GDM1 (cell line): ENCODE data around the gene PLPPR1.

Source experiments
- DNase-seq: peaks from one replicate; lab custom pipeline; 2025; lab: John Stamatoyannopoulos, UW

Gene PLPPR1

DNA sequence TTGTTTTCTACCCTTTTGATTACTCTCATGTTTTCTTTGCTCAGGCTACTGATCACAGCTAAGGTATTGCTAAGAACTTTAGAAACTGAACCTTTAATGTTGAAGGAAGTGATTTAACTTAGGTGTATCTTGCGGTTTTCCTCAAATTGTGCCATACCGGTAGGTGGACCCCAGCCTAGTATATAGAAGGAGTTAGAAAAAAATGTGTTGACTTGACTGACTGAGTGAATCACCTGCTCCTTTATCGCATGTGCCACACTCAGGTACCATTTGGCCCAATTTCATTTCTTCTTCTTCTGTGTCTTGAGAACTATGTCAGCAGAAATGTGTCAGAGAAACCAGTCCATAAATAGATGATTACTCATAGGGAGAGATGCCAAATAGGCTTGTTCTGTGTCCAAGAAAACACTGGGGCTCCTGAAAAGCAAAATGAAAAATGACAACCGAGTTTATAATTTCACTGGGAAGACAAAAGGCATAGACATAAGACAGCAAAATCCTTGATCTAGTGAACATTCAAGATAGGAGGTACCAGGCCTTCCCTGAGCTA is 19.4 kb downstream of the PLPPR1 start:
- DNase-seq, result no peak

- no peak for DNase-seq
These were observed 22.1 kb downstream of the PLPPR1 start for GRCh38 chr9:101050650-101051049.

- DNase-seq, result no peak
These were observed 26.1 kb downstream of the PLPPR1 start for GRCh38 chr9:101054657-101055056.

DNA sequence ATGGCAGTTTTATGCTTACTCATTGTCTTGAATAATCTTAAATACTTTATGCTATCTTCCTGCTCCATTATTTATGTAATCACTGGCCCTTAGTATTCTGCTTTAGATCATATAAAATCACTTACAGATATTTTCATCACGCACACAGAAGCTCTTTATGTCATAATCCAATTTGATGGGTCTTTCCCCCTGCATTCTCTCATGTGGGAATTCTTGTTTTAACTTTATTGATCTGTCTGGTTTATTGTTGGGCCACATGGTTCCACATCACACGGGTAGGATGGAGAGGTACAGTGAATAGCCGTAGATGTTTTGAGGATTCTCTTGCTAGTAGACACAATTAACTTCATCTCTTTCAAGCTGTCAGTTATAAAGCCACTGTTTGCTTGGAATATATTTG is 27.0 kb downstream of the PLPPR1 start:
- DNase-seq, result no peak

GRCh38 chr9:101062686-101063085 is 34.2 kb downstream of the PLPPR1 start:
- DNase-seq, result no peak

- DNase-seq, result no peak
These were observed 34.7 kb downstream of the PLPPR1 start for GRCh38 chr9:101063192-101063591.

- DNase-seq, result no peak
These were observed 35.7 kb downstream of the PLPPR1 start for GRCh38 chr9:101064206-101064605.

GRCh38 chr9:101065930-101066329 is 37.4 kb downstream of the PLPPR1 start:
- no peak for DNase-seq

DNA sequence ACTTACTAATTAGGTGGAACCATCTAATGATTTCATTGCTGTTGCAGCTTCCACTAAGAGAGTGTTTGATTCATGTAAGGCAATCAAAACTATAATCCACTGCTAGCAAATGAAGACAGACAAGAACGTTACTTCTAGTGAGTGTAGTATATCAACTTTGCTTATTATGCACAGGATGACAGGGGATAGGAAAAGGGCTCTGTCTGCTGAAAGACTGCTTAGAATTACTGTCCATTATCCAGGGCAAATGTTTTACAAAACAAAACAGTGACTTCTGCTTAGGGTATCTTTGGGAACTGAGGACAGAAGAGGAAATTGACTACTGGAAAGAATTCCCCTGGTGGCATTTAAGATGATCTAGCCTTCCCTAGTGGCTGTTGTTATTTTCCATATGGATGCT is 40.2 kb downstream of the PLPPR1 start:
- DNase-seq, result no peak

GRCh38 chr9:101072259-101072658 is 43.7 kb downstream of the PLPPR1 start:
- DNase-seq, result no peak

- DNase-seq, result no peak
These were observed 44.6 kb downstream of the PLPPR1 start for GRCh38 chr9:101073122-101073521.

- no peak for DNase-seq
These were observed 53.1 kb downstream of the PLPPR1 start for GRCh38 chr9:101081641-101082040.

DNA sequence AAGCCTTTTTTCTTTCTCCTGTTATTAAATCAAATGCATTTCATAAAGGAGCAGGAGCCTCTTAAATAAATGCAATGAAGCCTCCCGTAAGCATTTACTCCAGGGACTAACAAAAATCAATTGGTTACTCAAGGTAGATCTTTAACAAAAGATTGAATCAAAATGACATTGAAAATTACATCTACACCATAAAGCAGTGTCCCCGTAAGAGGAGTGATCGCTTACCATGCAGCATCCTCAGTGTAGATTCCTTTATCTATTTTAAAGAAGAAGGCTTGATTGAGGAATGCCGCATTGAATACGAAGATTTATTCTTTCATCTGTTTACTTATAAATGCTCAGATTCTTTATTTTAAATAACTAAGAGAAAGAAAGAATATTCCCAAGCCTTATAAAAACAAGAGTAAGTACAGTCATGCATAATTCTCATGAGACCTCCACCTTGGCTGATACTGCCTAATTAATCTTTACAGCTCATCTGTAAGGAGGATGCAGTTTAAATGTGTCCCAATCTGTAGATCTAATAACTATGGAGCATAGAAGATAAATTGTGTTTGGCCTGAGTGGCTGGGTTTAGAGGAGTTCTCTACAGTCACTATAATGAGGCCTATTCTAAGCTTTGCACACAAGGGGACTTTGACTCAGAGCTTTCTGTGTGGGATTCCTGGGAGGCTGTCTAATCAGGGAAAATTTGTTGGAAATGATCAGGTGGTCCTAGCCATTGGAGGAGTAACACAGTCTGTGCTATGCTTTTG is 55.1 kb downstream of the PLPPR1 start:
- no peak for DNase-seq

GRCh38 chr9:101087426-101087825 is 58.9 kb downstream of the PLPPR1 start:
- DNase-seq, result no peak

GRCh38 chr9:101092922-101093321 is 64.4 kb downstream of the PLPPR1 start:
- no peak for DNase-seq

DNA sequence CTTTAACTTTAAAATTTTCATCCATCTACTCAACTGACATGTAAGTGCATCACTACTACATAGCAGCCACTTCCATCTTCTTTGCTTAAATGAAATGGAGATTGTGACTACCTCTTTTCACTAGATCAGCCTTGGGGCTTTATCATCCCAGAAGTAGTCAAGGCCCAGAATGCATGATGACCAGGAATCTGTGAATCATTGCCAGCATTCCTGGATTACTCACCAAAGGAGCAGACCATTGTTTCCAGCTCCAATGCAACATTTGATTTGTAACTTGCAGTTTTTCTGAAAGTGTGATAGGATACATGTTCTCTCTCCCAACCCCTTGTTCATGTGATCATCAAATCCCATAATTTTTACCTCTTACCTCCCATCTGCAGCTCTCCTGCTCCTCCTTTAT is 65.1 kb downstream of the PLPPR1 start:
- DNase-seq, result no peak

DNA sequence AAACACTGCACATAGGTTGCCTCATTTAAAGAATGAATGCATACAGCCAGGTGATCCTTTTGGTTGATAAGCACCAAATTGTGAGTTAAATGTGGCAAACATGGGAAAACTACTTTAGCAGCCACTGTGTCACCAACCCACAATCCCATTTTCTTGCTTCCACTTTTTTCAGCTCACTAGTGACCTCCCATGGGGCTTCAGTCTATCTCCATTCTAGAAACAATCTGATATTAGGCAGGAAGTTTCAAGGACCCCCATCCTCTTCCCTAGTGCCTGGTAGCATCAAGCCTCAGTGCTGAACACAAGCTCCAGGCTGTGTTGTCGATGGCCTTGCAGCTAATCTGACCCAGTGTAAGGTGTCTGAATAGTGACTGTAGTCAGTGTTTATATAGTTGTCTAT is 66.2 kb downstream of the PLPPR1 start:
- DNase-seq, result no peak

- DNase-seq, result no peak
These were observed 68.7 kb downstream of the PLPPR1 start for GRCh38 chr9:101097210-101097609.

DNA sequence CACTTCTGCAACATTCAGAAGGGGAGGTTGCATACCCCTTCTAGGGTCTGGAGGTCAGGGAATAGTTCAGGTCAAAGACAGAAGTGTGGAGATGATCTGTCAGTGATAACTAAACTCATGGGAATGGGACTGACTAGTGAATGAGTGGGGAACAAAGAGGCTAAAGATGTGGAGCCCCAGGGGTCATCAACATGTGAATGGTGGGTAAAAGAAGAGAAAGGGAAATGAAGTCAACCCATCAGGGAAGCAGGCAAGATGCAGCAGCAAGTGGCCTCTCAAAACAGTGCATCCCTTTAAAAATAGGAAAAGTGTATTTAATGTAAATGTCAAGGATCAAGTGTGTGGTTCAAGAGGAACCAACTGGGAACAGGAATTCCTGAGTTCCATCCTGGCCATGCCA is 69.9 kb downstream of the PLPPR1 start:
- DNase-seq, result no peak

DNA sequence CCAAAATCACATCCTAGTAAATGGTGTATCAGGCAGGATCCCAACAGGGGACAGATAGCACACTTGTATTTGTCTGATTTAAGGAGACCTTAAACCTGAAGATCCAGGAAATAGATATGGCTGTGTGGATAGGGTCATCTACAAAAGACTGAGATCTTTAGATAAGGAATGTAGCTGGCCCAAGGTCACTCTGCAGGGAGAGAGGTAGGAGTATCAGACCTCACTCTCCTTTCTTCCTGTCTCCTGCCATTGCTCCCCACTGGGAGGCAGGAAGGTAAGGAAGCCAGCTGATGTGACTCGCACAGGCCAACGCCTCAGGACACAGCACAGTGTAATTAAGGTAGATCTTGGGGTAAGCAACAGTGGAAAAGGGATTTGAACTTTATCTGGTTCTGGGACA is 85.8 kb downstream of the PLPPR1 start:
- no peak for DNase-seq

- DNase-seq, result no peak
These were observed 86.6 kb downstream of the PLPPR1 start for GRCh38 chr9:101115102-101115501.

GRCh38 chr9:101117161-101117560 is 88.6 kb downstream of the PLPPR1 start:
- no peak for DNase-seq

DNA sequence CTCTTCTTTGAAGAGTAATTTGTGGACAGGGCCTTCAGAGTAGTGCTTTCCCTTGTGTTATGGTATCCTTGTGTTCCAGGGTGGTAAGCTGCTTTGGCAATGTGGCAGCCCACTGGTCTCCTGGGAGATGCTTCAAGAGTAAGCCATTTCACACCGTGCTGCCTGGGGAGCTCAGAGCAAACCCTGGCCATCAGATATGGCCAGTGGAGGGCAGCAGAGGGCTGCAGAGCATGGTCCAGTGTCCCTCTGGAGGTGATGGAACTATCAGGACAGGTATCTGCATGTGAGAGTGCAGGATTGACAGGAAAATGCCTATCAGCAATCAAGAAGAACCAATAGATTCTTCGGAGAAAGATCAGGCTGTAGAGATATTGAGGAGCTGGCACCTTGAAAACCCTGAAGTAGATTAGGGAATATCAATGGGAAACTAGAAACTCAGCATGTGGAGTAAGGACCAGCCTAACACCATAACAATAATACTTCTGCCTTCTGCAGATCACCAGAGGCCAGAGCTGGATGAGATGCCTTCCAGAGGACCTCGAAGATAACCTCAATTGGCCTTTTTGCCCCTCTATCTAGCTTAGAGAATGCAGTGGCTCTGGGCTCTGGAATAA is 90.8 kb downstream of the PLPPR1 start:
- DNase-seq, result no peak
